ENCODE data around the gene NAV3. TPM values are rescaled to one million over a fixed set of nuclear protein-coding genes. Genes with fewer than 3 reads are reported as not detected.

The NAV3 gene
- total RNA-seq, 1 experiment from 2014 or later = 3.0 TPM

- Histone ChIP-seq H2BK12ac (ENCODE audit: insufficient read length, low read depth, low read length) (no peak overlapping the region), H3K79me1 (ENCODE audit: insufficient read depth, low read depth, low read length, poor library complexity, severe bottlenecking) (no peaks in the 10 kb centered on the region), H2BK15ac (ENCODE audit: low read depth, low read length) (no peak overlapping the region), H3K56ac (ENCODE audit: insufficient read length, low read depth, low read length) (no peak overlapping the region), H3K23ac (ENCODE audit: insufficient read length, low read depth, low read length) (no peak overlapping the region), H3K18ac (ENCODE audit: insufficient read length, low read depth, low read length) (no peak overlapping the region), H3K9me3 (ENCODE audit: control insufficient read depth, low read depth, low read length) (no peaks in the 10 kb centered on the region), H3K27ac (ENCODE audit: insufficient read length, low read depth, low read length) (no peak overlapping the region), H2BK20ac (ENCODE audit: low read depth, low read length, poor library complexity, severe bottlenecking) (no peak overlapping the region), H4K20me1 (ENCODE audit: control insufficient read depth, insufficient read depth, insufficient read length) (no peaks in the 10 kb centered on the region), H2BK120ac (ENCODE audit: low read depth, low read length, poor library complexity, severe bottlenecking) (no peak overlapping the region), H3K79me2 (ENCODE audit: insufficient read depth, low read length) (no peaks in the 10 kb centered on the region), H3K9ac (ENCODE audit: extremely low read depth, insufficient read length, low read length) (no peak overlapping the region), H3K4me1 (ENCODE audit: insufficient read depth, low read length) (no peaks in the 10 kb centered on the region), H4K91ac (ENCODE audit: insufficient read length, low read depth, low read length) (no peak overlapping the region), H3K27me3 (ENCODE audit: insufficient read depth, low read length) (no peaks in the 10 kb centered on the region), H3K4ac (ENCODE audit: low read depth, low read length) (no peak overlapping the region), H4K5ac (ENCODE audit: insufficient read length, low read depth, low read length) (no peak overlapping the region), H2AFZ (ENCODE audit: low read length) (no peak overlapping the region), H2AK5ac (ENCODE audit: insufficient read length, low read length) (no peak overlapping the region), H3K23me2 (ENCODE audit: insufficient read length, low read depth, low read length, poor library complexity, severe bottlenecking) (no peaks in the 10 kb centered on the region), H3T11ph (ENCODE audit: low read length) (no peak overlapping the region), H4K8ac (replicated peaks; ENCODE audit: insufficient read length, low read depth, low read length) (no peak overlapping the region), H3K14ac (ENCODE audit: insufficient read depth, low read length) (no peak overlapping the region), H2BK5ac (ENCODE audit: insufficient read length, low read length) (no peak overlapping the region), H3K4me2 (ENCODE audit: insufficient read depth, insufficient read length, low read length) (no peak overlapping the region)
- H3K27me3 Mint-ChIP-seq (ENCODE audit: low read depth) = no peaks in the 10 kb centered on the region; the same call in 1 of the 2 replicates
- H3K9me3 Mint-ChIP-seq = peaks cover 15 to 17% of the 10 kb centered on the region in 2 experiments; a peak in 4 of 5 replicates
- WGBS (ENCODE audit: extremely low coverage, insufficient read length, low lambda C conversion rate) = no CpG with 5 or more reads among the region's 2 CpGs
- no peak for DNase-seq
- no peak overlapping the region for H3K27ac Mint-ChIP-seq
- no peak for TF ChIP-seq CTCF (conservative IDR thresholded peaks at IDR 0.05)
- no peaks in the 10 kb centered on the region for H3K4me1 Mint-ChIP-seq
- no peak overlapping the region for H3K4me3 Mint-ChIP-seq
- peaks cover 0 to 17% (median 5%) of the 10 kb centered on the region in 3 experiments; a peak in 4 of 7 replicates for H3K36me3 Mint-ChIP-seq (ENCODE audit: insufficient read depth in 1 of 3, low read depth in 3 of 3)
Observed at GRCh38 chr12:77800501-77800900, 30.2 kb upstream of the NAV3 start.
